OCI-LY7 (cell line): ENCODE results near the gene PTPRT.

ENCODE experiments used
- CTCF ChIP-seq: fragments of 200-600 bp; sonication (generic); conservative IDR thresholded peaks from 2 replicates; pipeline ENCODE4 v1.5.1; 2014; ENCODE audit warnings: mild to moderate bottlenecking, antibody characterized with exemption, low read length, moderate library complexity, mixed read lengths
- EZH2phosphoT487 ChIP-seq: fragments of 200-600 bp; sonication (generic); IDR thresholded peaks from 2 replicates; pipeline ENCODE4 v1.6.1; 2018; ENCODE audit warnings: low read depth, borderline replicate concordance, mild to moderate bottlenecking, mixed run types, antibody characterized with exemption, low read length, moderate library complexity, mixed read lengths

- no peak for TF ChIP-seq CTCF
- no peak for TF ChIP-seq EZH2phosphoT487
Measured at GRCh38 chr20:42110301-42110700, 1079.4 kb downstream of the PTPRT start.
